ENCODE results near the gene CDH4. TPM values are rescaled to one million over a fixed set of nuclear protein-coding genes. Genes with fewer than 3 reads are reported as not detected.

CDH4 gene
- total and polyA plus RNA-seq, 2 of the 8 experiments (the other 6 are each of a cell fraction or from before 2014, with no cell fraction given), result 4.3 to 7.9 TPM

GRCh38 chr20:61780066-61780465 is 528.0 kb downstream of the CDH4 start (continued):
- TF ChIP-seq CHD2 (IDR thresholded peaks at IDR 0.05; ENCODE audit: low read length), result no peak
- no peak for TF ChIP-seq SP4 (IDR thresholded peaks at IDR 0.05; ENCODE audit: low read length)
- no peak for TF ChIP-seq YY1 (IDR thresholded peaks at IDR 0.05; ENCODE audit: low read depth, low read length)

Measured in H1 (cell line).